Measurements from ENCODE around the gene TAAR9.
"Not testable (repeated sequence)": the region's sequence is repeated elsewhere in the genome, so short reads cannot be mapped to it uniquely, and the experiment has no call there.

Gene TAAR9

GRCh38 chr6:132530293-132530974 lies 7.6 kb upstream of the TAAR9 start:
- Histone ChIP-seq H3K36me3 (no peaks in the 10 kb centered on the region), H3K9me3 (no peaks in the 10 kb centered on the region), H3K4me3 (ENCODE audit: low read depth in 1 of 2, low read length in 1 of 2) (no peak overlapping the region), H3K4me1 (ENCODE audit: control insufficient read depth in 1 of 2, insufficient read depth in 1 of 2, low read depth in 1 of 2, low read length in 1 of 2) (peaks cover 0 to 4% of the 10 kb centered on the region in 2 experiments), H3K27ac (no peak overlapping the region), H3K27me3 (no peaks in the 10 kb centered on the region)
- peak; percentile 78 for TF ChIP-seq CTCF (IDR thresholded peaks at IDR 0.05)

GRCh38 chr6:132534546-132534945 lies 3.5 kb upstream of the TAAR9 start:
- H3K27ac ChIP-seq; H3K4me1 ChIP-seq (ENCODE audit: control insufficient read depth in 1 of 2, insufficient read depth in 1 of 2, low read depth in 1 of 2, low read length in 1 of 2); H3K36me3 ChIP-seq; H3K4me3 ChIP-seq (ENCODE audit: low read depth in 1 of 2, low read length in 1 of 2); H3K9me3 ChIP-seq: not testable (repeated sequence)
- H3K27me3 ChIP-seq = peaks cover 35% of the 10 kb centered on the region

- TF ChIP-seq CTCF (IDR thresholded peaks at IDR 0.05) = no peak
- H3K4me3 ChIP-seq (ENCODE audit: low read depth in 1 of 2, low read length in 1 of 2) = no peak overlapping the region
- H3K4me1 ChIP-seq (ENCODE audit: control insufficient read depth in 1 of 2, insufficient read depth in 1 of 2, low read depth in 1 of 2, low read length in 1 of 2) = no peaks in the 10 kb centered on the region
- no peak overlapping the region for H3K27ac ChIP-seq
- no peaks in the 10 kb centered on the region for H3K36me3 ChIP-seq
- H3K27me3 ChIP-seq = peaks cover 61% of the 10 kb centered on the region
- H3K9me3 ChIP-seq = no peaks in the 10 kb centered on the region
Observed at GRCh38 chr6:132537145-132537544, 932 bp upstream of the TAAR9 start.

- Histone ChIP-seq H3K27ac (no peak overlapping the region), H3K4me1 (ENCODE audit: control insufficient read depth in 1 of 2, insufficient read depth in 1 of 2, low read depth in 1 of 2, low read length in 1 of 2) (no peaks in the 10 kb centered on the region), H3K4me3 (ENCODE audit: low read depth in 1 of 2, low read length in 1 of 2) (no peak overlapping the region), H3K9me3 (no peaks in the 10 kb centered on the region), H3K27me3 (peaks cover 36% of the 10 kb centered on the region), H3K36me3 (no peaks in the 10 kb centered on the region)
- no peak for TF ChIP-seq CTCF (IDR thresholded peaks at IDR 0.05)
Observed at GRCh38 chr6:132544826-132545225, 6.7 kb downstream of the TAAR9 start.

- Histone ChIP-seq H3K27me3 (peaks cover 34% of the 10 kb centered on the region), H3K4me3 (ENCODE audit: low read depth in 1 of 2, low read length in 1 of 2) (no peak overlapping the region), H3K4me1 (ENCODE audit: control insufficient read depth in 1 of 2, insufficient read depth in 1 of 2, low read depth in 1 of 2, low read length in 1 of 2) (no peaks in the 10 kb centered on the region), H3K27ac (no peak overlapping the region), H3K9me3 (no peaks in the 10 kb centered on the region), H3K36me3 (no peaks in the 10 kb centered on the region)
- TF ChIP-seq CTCF (IDR thresholded peaks at IDR 0.05) = no peak
Observed at GRCh38 chr6:132548746-132549463, 10.8 kb downstream of the TAAR9 start.

- no peak overlapping the region for H3K4me3 ChIP-seq (ENCODE audit: low read depth in 1 of 2, low read length in 1 of 2)
- no peak overlapping the region for H3K27ac ChIP-seq
- no peaks in the 10 kb centered on the region for H3K9me3 ChIP-seq
- TF ChIP-seq CTCF (IDR thresholded peaks at IDR 0.05) = no peak
- no peaks in the 10 kb centered on the region for H3K4me1 ChIP-seq (ENCODE audit: control insufficient read depth in 1 of 2, insufficient read depth in 1 of 2, low read depth in 1 of 2, low read length in 1 of 2)
- H3K27me3 ChIP-seq = peaks cover 36% of the 10 kb centered on the region
- no peaks in the 10 kb centered on the region for H3K36me3 ChIP-seq
Observed at GRCh38 chr6:132551214-132551613, 13.1 kb downstream of the TAAR9 start.

Data from neutrophil (primary cell).